Endothelial cell of umbilical vein (primary cell): Measurements from ENCODE around the gene CC2D2A. TPM values are rescaled to one million over a fixed set of nuclear protein-coding genes. Genes with fewer than 3 reads are reported as not detected.

Source experiments
- BruUV-seq: library from RNA; stranded (reverse); fragments of 400-500 nt; replicated peaks from 2 replicates; lab custom pipeline; 2021; lab: Mats Ljungman, UMichigan
- CTCF ChIA-PET: fragments of 300-600, 350-600 bp; sonication (Branson Sonifier 250); formaldehyde crosslinking; loops from one replicate; lab custom pipeline; 2021; ENCODE audit warnings: antibody characterized with exemption, inconsistent platforms; lab: Charles Lee
- POLR2A ChIA-PET: fragments of 300-600, 350-600 bp; sonication (Branson Sonifier 250); formaldehyde crosslinking; loops from one replicate; lab custom pipeline; 2021; ENCODE audit warnings: antibody characterized with exemption, inconsistent platforms; lab: Charles Lee
- DNase-seq: peaks from one replicate; pipeline ENCODE4 v3.0.0-alpha.2; 2011; ENCODE audit warnings: low read depth, low spot score
- FAIRE-seq: peaks from 2 replicates; lab custom pipeline; 2011; peaks lifted over from hg19 to GRCh38; lab: Jason Lieb, UNC
- H2AFZ ChIP-seq: 2 replicates; pipeline ENCODE4 v1.6.0; 2012; ENCODE audit warnings: low read depth, low read length, control low read depth, inconsistent platforms
- H3K27ac ChIP-seq: 2 replicates; pipeline ENCODE4 v1.5.1; 2011; ENCODE audit warnings: low read depth, mild to moderate bottlenecking, control low read depth, low read length, moderate library complexity; ENCODE audit not compliant: insufficient read depth
- H3K27me3 ChIP-seq, 2 experiments: 2 replicates each; pipeline versions ENCODE4 v1.6.0 to v1.6.1; 2011; ENCODE audit warnings: low read length in 2 of 2, mixed read lengths in 1 of 2; ENCODE audit not compliant: control insufficient read depth in 2 of 2, insufficient read depth in 2 of 2
- H3K36me3 ChIP-seq, 2 experiments: 2 replicates in 1 of 2; 3 replicates in 1 of 2; pipeline ENCODE4 v1.5.1; 2011; ENCODE audit warnings: low read length in 2 of 2, mild to moderate bottlenecking in 1 of 2, moderate library complexity in 1 of 2; ENCODE audit not compliant: control insufficient read depth in 2 of 2, insufficient read depth in 2 of 2; ENCODE audit errors: extremely low read depth in 1 of 2
- H3K4me1 ChIP-seq: 3 replicates; pipeline ENCODE4 v1.5.1; 2011; ENCODE audit warnings: mild to moderate bottlenecking, low read length; ENCODE audit not compliant: control insufficient read depth, insufficient read depth; ENCODE audit errors: extremely low read depth
- H3K4me2 ChIP-seq: 2 replicates; pipeline ENCODE4 v1.6.1; 2011; ENCODE audit warnings: low read length, control low read depth, mixed read lengths; ENCODE audit not compliant: insufficient read depth
- H3K4me3 ChIP-seq, 3 experiments: fragments of 200-600 bp in 1 of 3; sonication (generic), shearing (Covaris generic) in 1 of 3; replicated peaks in 1 of 3; 2 replicates each; pipeline ENCODE4 v1.5.1; 2011 to 2016; ENCODE audit warnings: control low read depth in 3 of 3, low read length in 3 of 3, mild to moderate bottlenecking in 2 of 3, inconsistent platforms in 1 of 3, low read depth in 1 of 3, moderate library complexity in 1 of 3; ENCODE audit not compliant: insufficient read depth in 1 of 3
- H3K79me2 ChIP-seq: 2 replicates; pipeline ENCODE4 v1.6.0; 2012; ENCODE audit warnings: low read length, inconsistent platforms; ENCODE audit not compliant: control insufficient read depth, insufficient read depth
- H3K9ac ChIP-seq: replicated peaks from 2 replicates; pipeline ENCODE3; 2011; ENCODE audit warnings: low read length, control low read depth; ENCODE audit not compliant: insufficient read depth; ENCODE audit errors: extremely low read depth
- H3K9me1 ChIP-seq: replicated peaks from 3 replicates; pipeline ENCODE4 v1.6.0; 2011; ENCODE audit warnings: mild to moderate bottlenecking, low read length; ENCODE audit not compliant: control insufficient read depth, insufficient read depth; ENCODE audit errors: extremely low read depth
- H3K9me3 ChIP-seq: replicated peaks from 2 replicates; pipeline ENCODE4 v1.5.1; 2012; ENCODE audit warnings: low read length, inconsistent platforms; ENCODE audit not compliant: control insufficient read depth, insufficient read depth
- H4K20me1 ChIP-seq: replicated peaks from 2 replicates; pipeline ENCODE3; 2011; ENCODE audit warnings: mild to moderate bottlenecking, low read length; ENCODE audit not compliant: control insufficient read depth, insufficient read depth; ENCODE audit errors: extremely low read depth
- CTCF ChIP-seq, 2 donors: IDR thresholded peaks; 1 replicate in 1 of 2; 2 replicates in 1 of 2; pipeline ENCODE4 v1.5.1; 2011; ENCODE audit warnings: low read length in 2 of 2, mild to moderate bottlenecking in 2 of 2, moderate library complexity in 2 of 2, control low read depth in 1 of 2, inconsistent platforms in 1 of 2, low read depth in 1 of 2; ENCODE audit not compliant: insufficient read depth in 1 of 2; ENCODE audit errors: extremely low read depth in 1 of 2
- EZH2 ChIP-seq: IDR thresholded peaks from 2 replicates; pipeline ENCODE4 v1.6.1; 2012; ENCODE audit warnings: borderline replicate concordance, low read depth, mild to moderate bottlenecking, moderate library complexity, low read length, inconsistent platforms; ENCODE audit not compliant: severe bottlenecking
- FOS ChIP-seq: IDR thresholded peaks from 2 replicates; pipeline ENCODE4 v1.6.1; 2011; ENCODE audit warnings: mild to moderate bottlenecking, low read length, moderate library complexity, borderline replicate concordance; ENCODE audit not compliant: insufficient read depth
- GATA2 ChIP-seq: IDR thresholded peaks from 2 replicates; pipeline ENCODE4 v1.7.0; 2011; ENCODE audit warnings: low read depth, mild to moderate bottlenecking, moderate library complexity, mixed read lengths, low read length; ENCODE audit not compliant: insufficient read length, insufficient read depth
- JUN ChIP-seq: IDR thresholded peaks from 2 replicates; pipeline ENCODE4 v1.6.1; 2011; ENCODE audit warnings: borderline replicate concordance, low read depth; ENCODE audit not compliant: insufficient read length, insufficient read depth
- MYC ChIP-seq: IDR thresholded peaks from one replicate; pipeline ENCODE4 v1.6.1; 2011; ENCODE audit warnings: mild to moderate bottlenecking, low read depth, low read length
- POLR2A ChIP-seq: IDR thresholded peaks from 2 replicates; pipeline ENCODE4 v1.6.1; 2012; ENCODE audit warnings: low read depth, mild to moderate bottlenecking, control low read depth, low read length
- POLR2AphosphoS5 ChIP-seq: IDR thresholded peaks from 2 replicates; pipeline ENCODE4 v1.6.1; 2012; ENCODE audit warnings: low read depth, mild to moderate bottlenecking, control low read depth, low read length, moderate library complexity; ENCODE audit not compliant: insufficient read depth
- dilution Hi-C: fragments of 300-500 bp; cut with MboI; formaldehyde crosslinking; loops from one replicate; pipeline ENCODE4 v1.15.0; 2019; ENCODE audit warnings: low sequenced_read_pairs; ENCODE audit not compliant: extremely low pct_ligation_motif_present
- intact Hi-C: fragments of 100-400 bp; cut with micrococcal nuclease; formaldehyde crosslinking; loops from one replicate; pipeline ENCODE4 v1.10.0; 2022
- polyA plus RNA-seq, 4 experiments: library from polyadenylated mRNA; depleted of rRNA in 3 of 4; stranded (reverse) in 3 of 4; unstranded in 1 of 4; fragments of >200 nt; gene quantifications; 2 replicates each; pipeline versions ENCODE4 v1.2.1 to v1.2.3, GENCODE V29; 2011 to 2012; ENCODE audit warnings: missing spikeins in 1 of 4
- total RNA-seq: library from RNA; stranded (reverse); gene quantifications from 2 replicates; pipeline ENCODE4 v1.2.3, GENCODE V29; 2021
- TF ChIP-seq, protein P1 (sequence below): IDR thresholded peaks from 2 replicates; pipeline ENCODE4 v1.6.1; 2011; ENCODE audit not compliant: insufficient read depth, insufficient read length

Gene CC2D2A
- total and polyA plus RNA-seq, 2 donors (not counting 3 experiments of a cell fraction or from before 2014, with no cell fraction given): 10.2 to 22.4 TPM

DNA sequence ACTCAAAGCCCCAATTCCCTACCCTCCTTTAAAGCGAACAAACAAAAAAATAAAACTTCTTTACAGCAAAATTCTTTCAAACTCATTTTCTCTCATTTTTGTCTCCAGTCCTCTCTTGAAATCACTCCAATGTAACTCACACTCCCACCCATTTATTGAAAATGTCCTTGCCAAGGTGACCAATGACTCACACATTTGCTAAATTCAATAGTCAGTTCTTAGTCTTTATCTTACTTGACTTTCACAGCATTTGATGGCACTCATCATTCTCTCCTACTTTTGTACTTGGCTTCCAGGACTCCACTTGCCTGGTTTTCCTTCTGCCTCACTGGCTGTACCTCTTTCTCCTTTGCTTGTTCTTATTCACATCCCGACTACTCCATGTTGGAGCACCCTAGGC lies 19.9 kb downstream of the CC2D2A start:
- Histone ChIP-seq H3K9me3 (no peaks in the 10 kb centered on the region), H3K9ac (no peak overlapping the region), H4K20me1 (no peaks in the 10 kb centered on the region), H3K4me2 (no peak overlapping the region), H3K4me1 (no peaks in the 10 kb centered on the region), H3K36me3 (no peaks in the 10 kb centered on the region), H2AFZ (no peak overlapping the region), H3K27me3 (no peaks in the 10 kb centered on the region), H3K9me1 (no peaks in the 10 kb centered on the region), H3K79me2 (no peaks in the 10 kb centered on the region), H3K27ac (no peak overlapping the region), H3K4me3 (no peak overlapping the region)
- ChIA-PET CTCF (no interaction called here), POLR2A (no interaction called here)
- dilution Hi-C loops (no loop called here), intact Hi-C loops (no loop called here)
- no peak for DNase-seq
- TF ChIP-seq POLR2AphosphoS5: no peak
- no peak for TF ChIP-seq MYC
- TF ChIP-seq, protein P1, sequence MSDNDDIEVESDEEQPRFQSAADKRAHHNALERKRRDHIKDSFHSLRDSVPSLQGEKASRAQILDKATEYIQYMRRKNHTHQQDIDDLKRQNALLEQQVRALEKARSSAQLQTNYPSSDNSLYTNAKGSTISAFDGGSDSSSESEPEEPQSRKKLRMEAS: no peak
- no peak for FAIRE-seq
- no TSS peak for BruUV-seq

DNA sequence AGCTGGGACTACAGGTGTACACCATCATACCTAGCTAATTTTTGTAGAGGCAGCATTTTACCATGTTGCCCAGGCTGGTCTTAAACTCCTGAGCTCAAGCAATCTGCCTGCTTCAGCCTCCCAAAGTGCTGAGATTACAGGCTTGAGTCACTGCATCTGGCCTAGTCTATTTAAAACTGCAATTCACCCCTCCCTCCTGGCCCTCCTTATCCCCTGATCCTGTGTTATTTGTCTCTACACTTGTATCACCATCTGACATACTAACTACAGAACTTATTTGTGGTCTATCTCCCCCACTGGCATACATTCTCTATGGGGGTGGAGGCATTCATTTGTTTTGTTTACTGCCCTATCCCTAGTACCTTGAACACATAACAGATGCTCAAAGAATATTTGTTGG lies 23.7 kb downstream of the CC2D2A start:
- H3K27me3 ChIP-seq: no peaks in the 10 kb centered on the region
- no peaks in the 10 kb centered on the region for H3K9me1 ChIP-seq
- H3K79me2 ChIP-seq: no peaks in the 10 kb centered on the region
- H3K4me3 ChIP-seq: no peak overlapping the region
- BruUV-seq: no TSS peak
- POLR2A ChIA-PET: no interaction called here
- FAIRE-seq: no peak
- H3K4me1 ChIP-seq: no peaks in the 10 kb centered on the region
- CTCF ChIA-PET: no interaction called here
- no peaks in the 10 kb centered on the region for H3K9me3 ChIP-seq
- no peak overlapping the region for H3K9ac ChIP-seq
- H4K20me1 ChIP-seq: no peaks in the 10 kb centered on the region
- H3K36me3 ChIP-seq: no peaks in the 10 kb centered on the region
- no peak for DNase-seq
- H3K27ac ChIP-seq: no peak overlapping the region
- no peak overlapping the region for H3K4me2 ChIP-seq
- dilution Hi-C loops: no loop called here
- intact Hi-C loops: no loop called here
- TF ChIP-seq EZH2 (no peak), POLR2AphosphoS5 (no peak), CTCF (IDR thresholded peaks at IDR 0.05; ENCODE audit: extremely low read depth in 1 of 2, insufficient read depth in 1 of 2, low read depth in 1 of 2, low read length in 2 of 2) (no peak), POLR2A (no peak), MYC (no peak), JUN (no peak), GATA2 (no peak), FOS (no peak)
- TF ChIP-seq, protein P1: no peak
- no peak overlapping the region for H2AFZ ChIP-seq
